ENCODE results near the gene CD4.

Gene CD4

DNA sequence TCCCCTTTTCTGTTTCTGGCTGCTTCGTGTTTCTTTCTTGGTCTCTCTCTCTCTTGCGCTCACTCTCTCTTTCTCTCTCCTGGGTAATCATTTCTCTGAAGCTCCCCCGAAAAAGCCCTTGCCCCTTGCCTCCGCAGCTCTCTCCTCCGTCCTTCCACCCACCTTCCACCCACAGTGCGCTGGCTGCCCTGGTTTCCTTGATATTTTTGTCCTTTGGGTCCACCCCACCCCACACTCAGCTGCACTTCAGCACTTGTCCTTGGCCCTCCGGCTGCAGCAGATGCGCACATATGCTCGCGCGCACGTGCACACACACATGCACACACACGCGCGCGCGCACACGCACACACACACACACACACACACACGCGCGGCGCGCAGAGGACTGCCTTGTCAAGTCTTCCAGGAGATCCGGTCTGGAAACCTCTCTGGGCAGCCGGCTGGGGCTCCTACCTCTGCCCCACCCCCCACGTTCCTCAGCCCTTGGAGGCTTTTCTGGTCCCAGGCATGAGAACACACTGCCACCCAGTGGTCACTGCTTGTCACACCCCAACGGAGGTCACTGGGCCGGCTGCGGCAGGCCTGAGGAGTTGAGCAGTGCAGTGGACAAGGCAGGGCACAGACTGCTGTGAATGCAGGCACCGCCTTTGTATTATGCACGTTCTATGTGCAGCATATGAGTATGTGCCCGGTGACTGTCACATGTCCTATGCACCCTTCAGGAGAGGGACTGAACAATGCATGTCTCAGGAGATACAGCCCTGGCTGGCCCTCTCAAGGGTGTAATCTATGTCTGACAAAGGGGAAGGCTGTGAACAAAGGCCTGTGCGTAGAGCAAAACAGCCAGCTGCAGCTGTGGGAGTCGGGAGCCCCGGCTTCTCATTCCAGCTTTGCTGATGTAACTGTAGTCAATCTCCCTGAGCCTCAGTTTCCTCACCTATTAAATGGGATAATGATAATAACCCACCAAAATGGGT, 10.5 kb upstream of the CD4 start:
- peak; percentile 90 for DNase-seq (ENCODE audit: low spot score)

- peak; percentile 28 for DNase-seq (ENCODE audit: low spot score)
Measured at GRCh38 chr12:6779708-6780432, 9.5 kb upstream of the CD4 start.

- DNase-seq (ENCODE audit: low spot score): no peak
Measured at GRCh38 chr12:6780573-6780972, 8.8 kb upstream of the CD4 start.

- DNase-seq (ENCODE audit: low spot score): no peak
Measured at GRCh38 chr12:6782119-6782518, 7.2 kb upstream of the CD4 start.

GRCh38 chr12:6782850-6783566, 6.3 kb upstream of the CD4 start:
- no peak for DNase-seq (ENCODE audit: low spot score)

- DNase-seq (ENCODE audit: low spot score): no peak
Measured at GRCh38 chr12:6783828-6784227, 5.5 kb upstream of the CD4 start.

GRCh38 chr12:6784296-6784695, 5.0 kb upstream of the CD4 start:
- no peak for DNase-seq (ENCODE audit: low spot score)

- no peak for DNase-seq (ENCODE audit: low spot score)
Measured at GRCh38 chr12:6784761-6785160, 4.6 kb upstream of the CD4 start.

GRCh38 chr12:6786416-6787094, 2.8 kb upstream of the CD4 start:
- DNase-seq (ENCODE audit: low spot score): no peak

- DNase-seq (ENCODE audit: low spot score): no peak
Measured at GRCh38 chr12:6787309-6787708, 2.0 kb upstream of the CD4 start.

- no peak for DNase-seq (ENCODE audit: low spot score)
Measured at GRCh38 chr12:6790496-6791150, 1.3 kb downstream of the CD4 start.

GRCh38 chr12:6791931-6792520, 2.7 kb downstream of the CD4 start:
- no peak for DNase-seq (ENCODE audit: low spot score)

GRCh38 chr12:6792522-6793201, 3.3 kb downstream of the CD4 start:
- DNase-seq (ENCODE audit: low spot score): no peak

DNA sequence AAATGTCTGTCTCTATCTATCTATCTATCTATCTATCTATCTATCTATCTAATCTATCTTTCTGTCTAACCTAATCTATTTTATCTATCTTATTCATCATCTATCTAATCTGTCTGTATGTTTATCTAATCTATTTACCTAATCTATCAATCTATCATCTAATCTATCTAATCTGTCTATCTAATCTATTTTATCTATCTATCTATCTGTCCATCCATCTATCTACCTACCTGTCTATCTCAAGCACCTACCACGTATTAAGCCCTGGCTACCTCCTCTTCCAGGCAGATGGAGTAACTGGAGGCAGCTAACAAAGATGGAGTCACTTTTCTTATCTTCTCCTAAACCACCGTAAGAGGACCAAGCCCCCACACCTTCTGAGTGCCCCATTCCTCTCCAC, 5.8 kb downstream of the CD4 start:
- DNase-seq (ENCODE audit: low spot score): no peak

DNA sequence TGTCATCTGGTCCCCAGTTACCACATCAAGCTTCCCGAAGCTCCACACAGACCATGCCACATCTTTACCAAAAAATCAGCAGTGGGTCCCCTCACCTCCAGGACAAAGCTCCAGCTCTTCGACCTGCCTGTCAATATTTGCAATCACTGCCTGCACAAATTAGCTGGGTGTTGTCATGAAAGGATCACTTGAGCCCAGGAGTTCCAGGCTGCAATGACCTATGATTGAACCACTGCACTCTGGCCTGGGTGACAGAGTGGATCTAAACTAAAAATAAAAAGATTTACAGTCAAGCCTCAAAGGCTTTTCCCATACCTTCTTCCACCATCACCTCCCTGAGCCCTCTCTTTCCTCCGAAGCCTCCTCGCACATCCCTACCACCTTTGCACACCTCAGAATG, 7.2 kb downstream of the CD4 start:
- no peak for DNase-seq (ENCODE audit: low spot score)

DNA sequence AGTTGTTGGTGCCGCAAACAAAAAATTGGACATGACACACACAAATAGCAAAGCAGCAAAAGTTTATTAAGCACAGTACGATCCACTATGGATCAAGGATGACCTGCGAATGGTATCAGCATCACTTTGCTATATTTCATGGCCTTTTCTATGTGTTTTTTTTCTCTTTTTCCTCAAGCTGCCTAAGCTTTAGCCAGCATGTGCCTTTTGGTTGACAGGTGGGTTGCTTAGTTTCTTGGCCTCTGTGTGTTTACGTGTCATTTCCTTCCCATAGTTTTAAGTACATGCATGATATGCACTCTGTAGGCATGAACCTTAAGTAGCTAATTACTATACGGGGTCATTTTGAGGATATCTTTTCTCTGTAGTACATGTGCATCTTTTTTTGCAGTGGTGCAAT, 9.8 kb downstream of the CD4 start:
- DNase-seq (ENCODE audit: low spot score): no peak

GRCh38 chr12:6807170-6807569, 17.8 kb downstream of the CD4 start:
- peak; percentile 30 for DNase-seq (ENCODE audit: low spot score)

- no peak for DNase-seq (ENCODE audit: low spot score)
Measured at GRCh38 chr12:6809056-6809455, 19.7 kb downstream of the CD4 start.

- DNase-seq (ENCODE audit: low spot score): no peak
Measured at GRCh38 chr12:6810758-6811157, 21.4 kb downstream of the CD4 start.

- peak; percentile 34 for DNase-seq (ENCODE audit: low spot score)
Measured at GRCh38 chr12:6813363-6813762, 24.0 kb downstream of the CD4 start.

GRCh38 chr12:6816598-6816997, 27.3 kb downstream of the CD4 start:
- DNase-seq (ENCODE audit: low spot score): no peak

Data from kidney tubule cell (primary cell).